ENCODE measurements around the gene AK1.
"Not testable (repeated sequence)": the region's sequence is repeated elsewhere in the genome, so short reads cannot be mapped to it uniquely, and the experiment has no call there.

DNA sequence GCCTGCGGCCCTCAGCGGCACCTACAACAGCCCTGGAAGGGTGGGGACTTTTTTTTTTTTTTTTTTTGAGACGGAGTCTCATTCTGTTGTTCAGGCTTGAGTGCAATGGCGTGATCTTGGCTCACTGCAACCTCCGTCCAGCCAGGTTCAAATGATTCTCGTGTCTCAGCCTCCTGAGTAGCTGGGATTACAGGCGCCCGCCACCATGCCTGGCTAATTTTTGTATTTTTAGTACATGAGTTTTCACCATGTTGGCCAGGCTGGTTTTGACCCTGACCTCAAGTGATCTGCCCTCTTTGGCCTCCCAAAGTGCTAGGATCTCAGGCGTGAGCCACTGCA lies 7.4 kb downstream of the AK1 start:
- TF ChIP-seq EZH2 (IDR thresholded peaks at IDR 0.05; ENCODE audit: borderline replicate concordance, low read depth, low read length, severe bottlenecking); FOS (IDR thresholded peaks at IDR 0.05; ENCODE audit: borderline replicate concordance, insufficient read depth, low read length): not testable (repeated sequence)
- TF ChIP-seq, protein P1, sequence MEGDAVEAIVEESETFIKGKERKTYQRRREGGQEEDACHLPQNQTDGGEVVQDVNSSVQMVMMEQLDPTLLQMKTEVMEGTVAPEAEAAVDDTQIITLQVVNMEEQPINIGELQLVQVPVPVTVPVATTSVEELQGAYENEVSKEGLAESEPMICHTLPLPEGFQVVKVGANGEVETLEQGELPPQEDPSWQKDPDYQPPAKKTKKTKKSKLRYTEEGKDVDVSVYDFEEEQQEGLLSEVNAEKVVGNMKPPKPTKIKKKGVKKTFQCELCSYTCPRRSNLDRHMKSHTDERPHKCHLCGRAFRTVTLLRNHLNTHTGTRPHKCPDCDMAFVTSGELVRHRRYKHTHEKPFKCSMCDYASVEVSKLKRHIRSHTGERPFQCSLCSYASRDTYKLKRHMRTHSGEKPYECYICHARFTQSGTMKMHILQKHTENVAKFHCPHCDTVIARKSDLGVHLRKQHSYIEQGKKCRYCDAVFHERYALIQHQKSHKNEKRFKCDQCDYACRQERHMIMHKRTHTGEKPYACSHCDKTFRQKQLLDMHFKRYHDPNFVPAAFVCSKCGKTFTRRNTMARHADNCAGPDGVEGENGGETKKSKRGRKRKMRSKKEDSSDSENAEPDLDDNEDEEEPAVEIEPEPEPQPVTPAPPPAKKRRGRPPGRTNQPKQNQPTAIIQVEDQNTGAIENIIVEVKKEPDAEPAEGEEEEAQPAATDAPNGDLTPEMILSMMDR (IDR thresholded peaks at IDR 0.05; ENCODE audit: extremely low read depth in 1 of 2, insufficient read depth in 1 of 2, low read depth in 1 of 2, low read length in 2 of 2) = not testable (repeated sequence)

Data from endothelial cell of umbilical vein (primary cell).